GM21526 (cell line): Measurements from ENCODE around the gene SLC38A5.
"Not testable (repeated sequence)": the region's sequence is repeated elsewhere in the genome, so short reads cannot be mapped to it uniquely, and the experiment has no call there.

Experiments
- ATAC-seq: cut with Tn5 transposase; IDR thresholded peaks from one replicate; pipeline ENCODE4 v1.9.1; 2021; ENCODE audit warnings: moderate library complexity; ENCODE audit not compliant: unreplicated experiment, low FRiP score

Gene SLC38A5

DNA sequence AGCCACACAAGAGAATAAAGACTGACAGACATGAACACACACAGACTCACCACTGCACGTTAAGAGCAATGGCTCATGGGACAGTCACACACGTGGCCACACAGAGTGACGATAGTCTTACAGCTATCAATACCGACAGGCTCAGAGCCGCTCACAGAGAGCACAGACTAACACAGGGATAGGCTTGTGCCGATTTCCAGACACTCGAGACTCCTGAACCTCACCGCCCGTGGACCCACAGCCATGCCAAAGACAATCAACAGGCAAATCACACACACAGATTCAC, 716 bp upstream of the SLC38A5 start:
- ATAC-seq = no peak

DNA sequence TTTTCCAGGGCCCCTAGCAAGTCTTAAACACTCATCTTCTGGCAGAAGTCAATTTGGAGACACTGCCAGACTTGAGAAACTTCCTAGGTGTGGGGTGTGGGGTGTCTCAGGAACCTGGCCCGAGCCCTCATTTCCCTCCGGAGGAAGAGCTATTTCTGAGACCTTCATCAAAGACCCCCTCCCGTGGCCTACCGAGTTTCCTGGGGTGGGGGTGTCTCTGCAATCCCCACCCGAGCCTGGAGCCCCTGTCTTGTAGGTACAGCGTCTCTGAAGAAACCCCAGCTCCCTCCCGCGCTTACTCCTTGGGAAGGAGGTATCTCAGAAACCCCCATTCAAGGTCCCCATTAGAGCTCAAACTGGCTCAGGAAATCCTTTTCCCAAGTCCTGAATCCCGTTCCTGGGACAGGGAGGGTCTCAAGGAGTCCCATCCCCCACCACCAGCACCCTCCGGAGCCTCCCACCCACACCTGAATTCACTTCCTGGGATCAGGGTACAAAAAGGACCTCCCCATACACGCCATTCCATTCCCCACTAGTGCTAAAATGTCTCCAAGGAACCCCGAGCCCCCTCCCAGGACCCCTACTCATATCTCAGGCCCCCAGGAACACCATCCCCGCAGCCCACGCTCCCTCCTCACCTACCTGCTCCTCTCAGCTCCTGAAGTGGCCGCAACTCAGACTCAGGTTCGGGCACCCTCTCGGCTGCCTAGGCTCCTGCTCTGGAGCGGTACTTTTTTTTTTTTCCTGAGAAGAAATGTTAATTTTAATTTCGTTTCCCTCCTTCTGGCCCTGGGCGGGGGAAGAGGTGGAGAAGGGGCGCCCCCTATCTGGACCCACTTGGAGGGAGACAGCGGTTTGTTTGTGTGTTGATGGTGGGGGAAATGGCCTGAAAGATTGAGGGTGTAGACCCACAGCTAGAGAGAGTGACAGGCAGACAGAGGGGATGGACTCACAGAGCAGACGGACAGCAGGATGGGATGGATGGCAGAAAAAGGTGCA, 1.1 kb downstream of the SLC38A5 start:
- ATAC-seq = no peak

DNA sequence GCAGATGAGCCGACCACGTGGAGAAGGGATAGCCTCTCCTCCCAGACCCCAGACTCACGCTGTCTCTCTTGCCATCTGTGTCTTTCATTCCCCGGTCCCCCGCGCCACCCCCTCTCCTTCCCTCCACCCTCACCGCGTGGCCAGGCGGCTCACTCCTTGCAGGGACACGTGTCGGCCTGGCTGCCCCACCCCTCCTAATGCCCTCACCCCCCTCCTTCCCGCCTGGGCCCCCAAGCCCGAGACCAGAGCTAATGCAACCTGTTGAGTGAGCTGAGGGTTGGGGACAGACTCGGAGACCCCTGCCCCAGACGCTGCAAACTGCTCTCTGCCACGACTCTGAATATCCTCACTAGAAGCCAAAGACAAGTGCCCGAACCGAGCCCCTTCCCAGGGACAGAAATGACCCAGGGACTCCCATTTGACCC, 1.8 kb downstream of the SLC38A5 start:
- ATAC-seq = no peak

DNA sequence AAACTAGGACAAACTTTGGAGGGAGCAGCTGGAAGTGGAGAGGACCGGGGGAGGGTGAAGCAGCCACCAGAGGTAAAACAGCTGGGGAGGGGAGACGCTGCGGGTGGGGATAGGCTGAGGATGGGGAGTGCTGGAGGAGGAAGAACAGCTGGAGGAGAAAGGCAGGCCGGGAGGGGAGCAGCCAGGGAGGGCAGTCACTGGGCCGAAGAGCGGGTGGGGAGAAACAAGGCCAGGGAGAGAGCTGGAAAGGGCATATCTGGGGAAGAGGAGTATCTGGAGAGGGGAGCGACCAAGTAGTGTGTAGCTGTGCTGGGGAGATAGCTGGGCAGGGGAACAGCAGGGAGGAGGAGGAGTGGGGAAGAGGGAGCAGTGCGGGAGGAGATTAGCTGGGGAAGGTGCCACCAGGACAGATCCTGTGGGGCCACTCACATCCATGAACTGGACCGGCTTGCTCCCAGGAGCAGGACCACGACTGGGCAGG, 2.7 kb downstream of the SLC38A5 start:
- ATAC-seq = no peak

DNA sequence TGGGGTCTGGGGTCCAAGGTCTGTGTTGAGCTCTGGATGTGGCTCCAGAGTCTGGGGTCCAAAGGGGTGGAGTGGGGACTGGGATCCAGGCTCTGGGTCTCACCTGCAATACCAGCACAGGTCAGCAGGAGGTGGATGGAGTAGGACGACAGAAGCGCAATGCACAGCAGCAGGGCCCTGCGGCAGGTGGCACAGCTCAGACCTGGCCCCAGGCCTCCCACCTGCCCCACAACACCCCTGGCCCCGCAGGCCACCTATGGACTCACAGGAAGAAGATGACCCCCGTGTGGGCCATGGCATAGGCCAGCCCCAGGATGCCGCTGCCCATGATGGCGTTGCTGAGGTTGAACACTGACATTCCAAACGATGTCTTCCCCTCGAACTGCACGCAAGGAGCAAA, 3.4 kb downstream of the SLC38A5 start:
- ATAC-seq = no peak

DNA sequence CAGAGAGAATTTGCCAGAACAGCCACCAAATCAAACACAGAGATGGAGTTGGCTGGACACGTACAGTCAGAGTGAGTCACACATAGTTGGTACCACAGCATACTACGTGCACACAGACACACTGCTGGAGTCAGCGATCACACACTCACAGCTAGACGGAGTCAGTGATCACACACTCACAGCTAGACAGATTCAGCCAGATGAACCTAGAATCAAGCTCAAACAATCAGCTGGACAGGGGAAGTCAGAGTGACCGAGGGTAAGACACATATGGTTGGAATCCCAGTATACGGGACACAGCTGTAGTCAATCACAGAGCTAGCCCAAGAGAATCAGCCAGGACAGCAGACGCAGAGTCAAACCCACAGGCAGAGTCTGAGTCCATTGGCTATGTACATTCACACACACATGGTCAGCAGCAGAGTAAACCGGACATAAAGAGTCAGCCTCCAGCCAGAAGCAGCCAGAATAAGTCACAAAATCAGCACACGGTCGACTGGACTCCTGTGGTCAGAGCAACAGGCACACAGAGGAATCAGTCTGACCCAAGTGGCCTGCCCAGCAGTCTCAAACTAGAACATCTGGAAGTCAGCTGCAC, 4.6 kb downstream of the SLC38A5 start:
- ATAC-seq = no peak

DNA sequence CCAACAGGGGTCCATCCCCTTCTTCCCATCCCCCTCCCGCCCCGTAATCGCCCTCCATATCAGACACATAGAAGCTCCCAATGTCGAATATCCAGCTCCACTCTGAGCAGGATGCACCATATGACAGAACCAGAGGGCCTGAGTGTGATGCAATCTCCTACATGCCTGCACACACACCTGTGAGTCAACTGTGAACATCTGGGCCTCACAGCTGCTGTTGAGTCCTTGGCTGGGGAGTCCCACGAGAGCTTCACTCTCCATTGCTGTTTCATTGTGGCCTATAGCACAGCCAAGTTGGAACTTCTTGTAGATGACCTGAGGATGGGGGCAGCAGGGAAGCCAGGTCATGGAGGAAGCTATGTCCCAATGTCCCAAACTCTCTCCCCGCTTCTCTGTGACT, 8.2 kb downstream of the SLC38A5 start:
- no peak for ATAC-seq

DNA sequence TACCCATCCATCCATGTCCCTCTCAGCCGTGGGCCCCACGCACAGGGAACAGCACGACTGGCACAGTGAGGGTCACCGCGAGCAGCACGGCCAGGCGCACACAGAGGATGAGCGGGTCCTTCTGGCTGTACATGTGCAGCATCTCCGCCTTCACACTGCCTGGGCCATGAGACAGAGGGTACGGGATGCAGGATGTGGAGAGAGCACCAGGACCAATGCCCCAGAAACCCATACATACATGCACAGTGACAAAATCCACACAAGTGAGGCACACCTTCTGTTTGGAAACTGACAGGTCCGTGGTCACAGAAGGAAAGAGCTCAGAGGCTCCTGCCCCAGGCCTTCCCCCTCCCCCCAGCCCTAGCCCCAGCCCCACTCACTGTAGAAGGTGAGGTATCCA, 9.5 kb downstream of the SLC38A5 start:
- no peak for ATAC-seq

DNA sequence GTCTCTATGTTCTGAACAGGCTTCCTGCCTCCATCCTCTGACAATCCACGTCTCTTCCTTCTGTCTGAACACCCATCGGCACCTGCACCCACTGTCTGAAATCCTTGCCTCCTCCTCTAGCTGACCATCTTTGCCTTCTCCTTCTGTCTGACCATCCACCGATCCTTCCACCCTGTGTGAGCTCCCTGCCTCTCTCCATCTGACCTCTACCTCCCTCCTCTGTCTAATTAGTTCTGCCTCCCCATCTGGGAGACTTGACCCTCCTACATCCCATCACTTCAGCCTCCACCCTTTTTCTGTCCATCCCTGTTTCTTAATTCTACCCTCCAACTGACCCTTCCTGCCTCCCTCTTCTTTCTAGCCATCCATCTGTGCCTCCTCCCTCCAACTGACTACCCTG, 10.0 kb downstream of the SLC38A5 start:
- ATAC-seq = no peak

DNA sequence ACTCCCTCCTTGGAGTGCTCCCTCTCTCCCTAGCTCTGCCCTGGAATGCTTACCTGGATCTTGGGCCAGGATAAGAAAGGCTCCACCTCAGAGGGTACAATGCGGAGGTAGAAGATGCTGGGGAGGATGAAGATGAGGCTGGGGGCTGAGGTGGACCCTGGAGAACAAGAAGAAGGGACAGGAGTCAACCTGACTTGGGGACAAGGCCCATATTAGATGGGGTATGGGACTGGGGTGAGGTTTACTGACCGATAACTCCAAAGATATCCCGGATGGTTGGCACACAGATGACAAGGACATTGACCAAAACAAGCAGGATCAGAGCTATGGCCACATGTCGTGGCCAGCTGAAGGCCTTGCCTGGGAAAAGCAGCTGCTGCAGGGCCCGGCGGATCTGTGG, 10.6 kb downstream of the SLC38A5 start:
- ATAC-seq = no peak

DNA sequence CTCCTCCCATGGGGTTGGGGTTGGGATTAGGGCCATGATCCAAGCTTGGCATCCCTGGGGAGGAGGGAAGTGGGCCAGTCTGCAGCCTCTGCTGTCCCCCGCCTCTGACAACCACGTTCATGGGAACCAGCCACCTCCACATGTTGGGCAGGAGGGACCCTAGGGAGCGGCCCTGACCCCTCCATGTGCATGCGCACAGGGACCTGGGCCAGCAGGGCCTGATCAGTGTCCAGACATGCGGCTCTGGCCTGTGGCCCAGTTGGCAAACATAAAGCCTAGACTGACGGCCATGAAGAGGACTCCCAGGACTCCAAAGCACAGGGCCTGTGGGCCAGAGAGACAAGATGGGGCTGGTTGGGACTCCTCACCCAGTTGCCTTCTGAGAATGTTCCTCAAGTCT, 11.3 kb downstream of the SLC38A5 start:
- no peak for ATAC-seq

DNA sequence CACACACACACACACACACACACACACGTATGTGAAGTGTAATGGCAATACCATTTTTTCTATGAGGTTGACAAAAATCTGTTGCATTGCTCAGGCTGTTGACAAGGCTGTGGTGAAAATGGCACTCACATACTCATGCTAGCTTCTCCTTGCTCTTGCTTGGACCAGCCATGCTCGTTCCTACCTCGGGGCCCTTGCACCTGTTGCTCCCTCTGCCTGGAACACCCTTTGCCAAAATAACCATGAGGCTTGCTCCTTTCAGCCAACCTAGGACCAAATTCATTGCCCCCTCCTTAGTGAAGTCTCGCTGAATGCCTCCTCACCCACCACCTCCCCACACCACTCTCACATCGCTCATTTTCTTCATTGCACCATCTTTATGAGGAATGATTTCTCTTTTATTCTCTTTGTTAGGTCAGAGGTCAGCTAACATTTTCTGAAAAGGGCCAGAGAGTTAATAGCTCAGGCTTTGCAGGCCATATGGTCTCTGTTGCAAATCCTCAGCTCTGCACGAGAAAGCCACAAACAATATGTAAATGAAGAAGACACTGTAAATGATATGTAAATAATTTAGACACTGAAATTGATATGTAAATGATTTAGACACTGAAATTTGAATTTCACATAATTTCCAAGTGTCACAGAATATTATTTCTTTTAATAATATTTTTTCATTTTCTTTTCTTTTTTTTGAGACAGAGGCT, 13.3 kb downstream of the SLC38A5 start:
- ATAC-seq = no peak

DNA sequence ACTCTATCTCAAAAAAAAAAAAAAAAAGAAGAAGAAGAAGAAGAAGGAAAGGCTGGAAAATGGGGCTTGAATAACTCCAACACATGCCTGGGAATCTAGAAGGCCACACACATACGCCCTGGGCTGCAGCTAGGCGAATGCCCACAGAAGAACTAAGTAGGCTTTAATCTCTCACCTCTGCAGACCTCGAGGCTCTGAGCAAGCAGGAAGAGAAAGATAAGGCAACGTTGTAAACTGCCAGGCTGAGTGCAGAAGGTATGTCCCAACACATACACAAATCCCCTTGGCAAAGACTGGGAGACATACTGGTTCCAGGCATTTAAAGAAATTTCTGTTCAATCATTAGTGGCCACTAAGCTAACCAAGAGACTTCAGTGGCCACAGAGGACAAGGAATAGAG, 18.4 kb downstream of the SLC38A5 start:
- ATAC-seq = no peak

DNA sequence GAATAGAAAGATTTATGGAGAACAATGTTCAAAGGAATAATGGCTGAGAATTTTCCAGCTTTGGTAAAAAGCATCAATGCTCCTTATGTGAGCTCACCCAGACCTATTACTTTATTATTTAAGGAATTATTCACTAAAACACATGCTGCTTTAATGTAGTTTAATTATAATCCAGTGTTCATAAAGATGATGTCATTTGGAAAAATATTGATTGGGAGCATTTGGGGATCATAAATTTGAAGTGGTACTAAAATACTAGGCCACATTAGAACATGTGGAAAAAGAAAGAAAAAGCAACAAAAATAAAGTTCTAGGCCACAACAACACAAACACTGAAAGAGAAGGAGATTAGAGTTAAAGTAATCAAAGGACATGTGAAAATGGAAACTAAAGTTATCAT, 20.0 kb downstream of the SLC38A5 start:
- no peak for ATAC-seq

DNA sequence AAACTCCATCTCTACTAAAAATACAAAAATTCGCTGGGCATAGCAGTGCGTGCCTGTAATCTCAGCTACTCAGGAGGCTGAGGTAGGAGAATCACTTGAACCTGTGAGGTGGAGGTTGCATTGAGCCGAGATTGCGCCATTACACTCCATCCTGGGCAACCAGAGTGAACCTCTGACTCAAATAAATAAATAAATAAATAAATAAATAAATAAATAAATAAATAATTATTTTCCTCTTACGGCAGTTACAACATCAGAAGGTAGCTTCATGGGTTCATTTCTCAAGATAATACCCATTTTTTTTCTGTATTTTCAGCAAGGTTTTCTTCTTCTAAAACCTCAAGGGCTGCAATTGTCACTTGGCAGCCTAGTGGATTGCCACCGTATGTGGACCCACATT, 22.9 kb downstream of the SLC38A5 start:
- not testable (repeated sequence) for ATAC-seq

DNA sequence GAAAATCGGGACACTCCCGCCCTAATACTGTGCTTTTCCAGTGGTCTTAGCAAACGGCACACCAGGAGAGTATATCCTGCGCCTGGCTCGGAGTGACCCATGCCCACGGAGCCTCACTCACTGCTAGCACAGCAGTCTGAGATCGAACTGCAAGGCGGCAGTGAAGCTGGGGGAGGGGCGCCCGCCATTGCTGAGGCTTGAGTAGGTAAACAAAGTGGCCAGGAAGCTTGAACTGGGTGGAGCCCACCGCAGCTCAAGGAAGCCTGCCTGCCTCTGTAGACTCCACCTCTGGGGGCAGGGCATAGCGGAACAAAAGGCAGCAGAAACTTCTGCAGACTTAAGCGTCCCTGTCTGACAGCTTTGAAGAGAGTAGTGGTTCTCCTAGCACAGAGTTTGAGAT, 36.3 kb downstream of the SLC38A5 start:
- not testable (repeated sequence) for ATAC-seq

DNA sequence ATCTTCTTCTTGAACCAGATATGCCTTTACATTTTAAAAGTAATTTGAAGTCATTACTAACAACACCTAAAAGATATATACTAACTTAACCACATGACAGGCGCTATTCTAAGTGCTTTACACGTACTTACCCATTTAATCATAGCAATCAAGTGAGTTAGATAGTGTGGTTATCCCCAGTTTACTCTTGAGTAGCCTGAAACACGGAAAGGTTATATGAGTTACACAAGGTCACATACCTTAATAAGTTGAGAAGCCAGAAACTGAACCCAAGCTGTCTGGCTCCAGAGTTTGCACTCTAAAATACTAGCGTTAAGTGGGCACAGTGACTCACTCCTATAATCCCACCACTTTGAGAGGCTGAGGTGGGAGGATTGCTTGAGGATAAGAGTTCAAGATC, 39.9 kb downstream of the SLC38A5 start:
- not testable (repeated sequence) for ATAC-seq

DNA sequence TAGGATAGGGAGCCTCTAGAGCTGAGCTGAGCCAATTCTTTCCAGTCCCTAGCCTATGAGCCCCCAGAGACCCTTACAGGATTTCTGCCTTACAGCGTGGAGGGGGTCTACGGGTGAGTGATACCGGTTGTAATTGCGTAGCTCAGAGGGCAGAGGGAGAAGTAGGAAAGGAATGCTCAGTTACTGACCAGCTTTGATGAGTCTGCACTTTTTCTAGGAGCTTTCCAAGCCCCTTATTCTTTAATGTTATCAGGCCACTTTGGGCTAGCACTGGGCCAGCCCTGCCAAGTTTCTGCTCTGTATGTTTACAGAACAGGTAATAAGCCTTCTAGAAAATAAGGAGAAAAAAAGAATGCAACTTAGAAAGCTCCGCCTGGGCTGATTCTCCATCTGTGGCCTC, 40.5 kb downstream of the SLC38A5 start:
- not testable (repeated sequence) for ATAC-seq

DNA sequence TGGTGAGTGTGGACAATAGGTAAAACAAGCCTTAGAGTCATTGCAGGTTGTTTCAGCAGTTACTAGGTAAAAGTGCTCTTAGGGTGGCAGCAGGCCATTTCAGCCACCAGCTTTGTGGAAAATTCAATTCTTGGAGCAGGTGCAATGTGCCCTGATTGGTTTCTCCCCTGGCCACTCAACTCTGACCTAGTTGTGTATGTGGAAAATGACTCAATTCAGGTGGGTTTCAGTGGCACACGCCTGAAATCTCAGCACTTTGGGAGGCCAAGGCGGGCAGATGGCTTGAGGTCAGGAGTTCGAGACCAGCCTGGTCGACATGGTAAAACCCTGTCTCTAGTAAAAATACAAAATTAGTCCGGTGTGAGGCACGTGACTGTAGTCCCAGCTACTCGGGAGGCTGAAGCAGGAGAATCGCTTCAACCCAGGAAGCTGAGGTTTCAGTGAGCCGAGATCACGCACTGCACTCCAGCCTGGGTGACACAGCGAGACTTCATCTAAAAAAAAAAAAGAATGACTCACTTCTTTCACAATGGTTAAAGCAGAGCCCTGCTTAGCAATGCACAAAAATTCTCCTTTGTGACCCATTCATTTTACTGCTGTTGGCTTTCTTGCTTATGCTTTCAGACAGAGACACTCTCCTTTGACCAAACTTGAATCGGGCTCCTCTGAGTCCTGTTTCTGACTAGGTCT, 42.9 kb downstream of the SLC38A5 start:
- not testable (repeated sequence) for ATAC-seq

DNA sequence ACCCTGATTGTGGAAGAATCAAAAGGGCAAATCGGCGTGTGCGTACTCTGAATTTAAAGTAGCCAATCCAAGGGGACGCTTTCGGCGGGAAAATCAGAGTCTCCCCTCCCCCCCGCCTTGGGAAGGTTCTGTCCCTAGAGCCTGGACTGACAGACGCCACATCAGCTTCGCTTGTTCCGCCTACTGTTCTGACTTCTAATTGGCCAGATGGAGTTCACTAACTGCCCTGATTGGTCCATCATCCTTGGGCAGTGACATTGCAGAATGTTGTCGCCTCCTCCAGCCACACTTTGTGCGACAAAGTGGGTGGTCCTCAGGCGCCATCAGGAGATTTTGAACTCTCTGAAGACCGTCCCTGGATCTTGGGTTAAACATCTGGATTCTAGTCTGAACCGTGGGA, 58.2 kb downstream of the SLC38A5 start, which contains the start of gene SSX4B:
Gene SSX4B (minus strand): TSS at position 101 of the 400 bp plus-strand sequence. CDS start 588 bp downstream, outside the sequence.
- not testable (repeated sequence) for ATAC-seq
